ENCODE results near the gene PI16. TPM values are rescaled to one million over a fixed set of nuclear protein-coding genes. Genes with fewer than 3 reads are reported as not detected.

The PI16 gene
- polyA plus RNA-seq, 1 donor from 2014 or later, result not detected

DNA sequence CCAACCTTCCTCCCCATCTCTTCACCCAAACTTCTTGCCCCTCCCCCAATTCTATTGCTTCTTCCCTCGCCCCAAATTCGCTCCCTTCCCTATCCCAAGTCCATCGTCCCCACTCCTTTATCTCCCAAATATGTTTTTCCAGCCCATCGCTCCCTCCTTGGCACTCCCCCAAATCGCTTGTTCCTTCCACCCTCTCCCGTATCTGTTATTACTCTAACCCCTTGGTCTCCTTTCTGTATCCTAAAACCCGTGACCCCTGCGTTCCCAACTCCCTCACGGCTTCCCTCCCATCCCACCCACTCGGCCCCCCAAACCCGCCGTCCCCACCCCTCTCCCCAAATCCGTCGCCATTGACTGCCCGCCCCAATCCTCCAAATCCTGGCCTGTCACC is 30.9 kb downstream of the PI16 start:
- Histone ChIP-seq H2AFZ (ENCODE audit: low read depth, low read length) (peak overlapping the region; percentile 69), H3K9me2 (ENCODE audit: insufficient read depth, low read length) (no peaks in the 10 kb centered on the region), H3K27ac (ENCODE audit: low read length) (peak overlapping the region; percentile 89)

DNA sequence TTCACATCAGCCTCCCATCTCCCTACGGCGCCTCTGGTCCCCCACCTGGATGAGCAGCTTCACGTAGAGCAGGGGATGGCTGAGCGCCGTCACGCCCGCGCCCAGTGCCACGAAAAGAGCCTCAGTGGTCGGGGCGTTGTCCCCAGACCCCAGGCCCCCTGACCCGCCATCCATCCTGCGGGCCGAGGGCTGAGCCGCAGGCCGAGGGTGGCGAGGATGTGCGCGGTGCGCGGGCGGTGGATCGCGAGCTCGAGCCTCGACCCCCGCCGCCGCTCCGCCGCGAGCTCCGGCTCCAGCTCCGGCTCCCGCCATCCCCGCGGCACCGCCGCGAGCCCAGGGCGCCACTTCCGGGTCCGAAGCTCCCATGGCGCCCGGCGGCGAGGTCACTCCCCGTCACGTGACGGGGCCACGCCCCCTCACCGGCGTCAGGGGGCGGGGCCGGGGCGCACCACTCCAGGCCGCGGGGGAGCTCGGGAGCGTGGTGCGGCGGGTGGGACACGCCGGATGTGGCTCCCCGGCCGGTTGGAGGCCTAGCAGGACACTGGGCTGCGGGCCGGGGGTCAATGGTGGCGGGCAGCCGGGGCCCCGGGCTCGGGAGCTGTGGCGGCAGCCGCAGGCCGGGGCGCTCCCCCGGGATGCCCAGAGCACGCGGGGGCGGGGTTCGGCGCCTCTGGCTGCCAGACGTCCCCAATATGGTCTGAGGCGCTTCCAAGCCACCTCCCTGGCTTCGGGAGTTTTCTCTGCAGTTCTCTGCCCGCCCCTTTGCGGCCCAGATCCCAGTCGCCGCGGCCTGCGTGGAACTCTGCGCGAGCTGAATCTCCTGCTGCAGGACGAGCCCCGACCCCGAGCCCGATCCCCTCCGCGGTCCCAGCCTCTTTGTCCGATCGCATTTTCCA is 31.5 kb downstream of the PI16 start, which contains the start of gene MTCH1:
Gene MTCH1 (minus strand): TSS at position 389 of the 896 bp plus-strand sequence. CDS start 23 bp downstream, at position 366.
- Histone ChIP-seq H3K9me2 (ENCODE audit: insufficient read depth, low read length) (no peaks in the 10 kb centered on the region), H2AFZ (ENCODE audit: low read depth, low read length) (peak within 1 kb of the TSS; percentile 88), H3K4me2 (ENCODE audit: low read length) (peak within 1 kb of the TSS; percentile 98), H3K36me3 (ENCODE audit: insufficient read depth, low read length) (no peaks in the 10 kb centered on the region), H3K79me2 (replicated peaks; ENCODE audit: insufficient read depth, low read length) (peaks cover 42% of the 10 kb centered on the region), H3K4me3 (ENCODE audit: low read length) (peak within 1 kb of the TSS; percentile 89), H3F3A (ENCODE audit: insufficient read depth, low read length, poor library complexity, severe bottlenecking) (no peaks in the 10 kb centered on the region), H3K9ac (ENCODE audit: low read length) (peak within 1 kb of the TSS; percentile 92), H4K20me1 (ENCODE audit: insufficient read depth) (peaks cover 7% of the 10 kb centered on the region), H3K9me3 (ENCODE audit: low read length) (no peaks in the 10 kb centered on the region), H3K27ac (ENCODE audit: low read length) (peak within 1 kb of the TSS; percentile 89), H3K27me3 (ENCODE audit: insufficient read depth, low read depth, low read length) (no peaks in the 10 kb centered on the region)
- TF ChIP-seq EP300 (conservative IDR thresholded peaks at IDR 0.05; ENCODE audit: poor library complexity, severe bottlenecking) (peak; percentile 73), MXI1 (conservative IDR thresholded peaks at IDR 0.05; ENCODE audit: poor library complexity, severe bottlenecking) (peak; percentile 92), POLR2AphosphoS5 (IDR thresholded peaks at IDR 0.05) (peak; percentile 92), SMC3 (conservative IDR thresholded peaks at IDR 0.05; ENCODE audit: poor library complexity) (peak; percentile 63), TAF1 (IDR thresholded peaks at IDR 0.05; ENCODE audit: low read depth) (peak; percentile 25)
- TF ChIP-seq, protein P1, sequence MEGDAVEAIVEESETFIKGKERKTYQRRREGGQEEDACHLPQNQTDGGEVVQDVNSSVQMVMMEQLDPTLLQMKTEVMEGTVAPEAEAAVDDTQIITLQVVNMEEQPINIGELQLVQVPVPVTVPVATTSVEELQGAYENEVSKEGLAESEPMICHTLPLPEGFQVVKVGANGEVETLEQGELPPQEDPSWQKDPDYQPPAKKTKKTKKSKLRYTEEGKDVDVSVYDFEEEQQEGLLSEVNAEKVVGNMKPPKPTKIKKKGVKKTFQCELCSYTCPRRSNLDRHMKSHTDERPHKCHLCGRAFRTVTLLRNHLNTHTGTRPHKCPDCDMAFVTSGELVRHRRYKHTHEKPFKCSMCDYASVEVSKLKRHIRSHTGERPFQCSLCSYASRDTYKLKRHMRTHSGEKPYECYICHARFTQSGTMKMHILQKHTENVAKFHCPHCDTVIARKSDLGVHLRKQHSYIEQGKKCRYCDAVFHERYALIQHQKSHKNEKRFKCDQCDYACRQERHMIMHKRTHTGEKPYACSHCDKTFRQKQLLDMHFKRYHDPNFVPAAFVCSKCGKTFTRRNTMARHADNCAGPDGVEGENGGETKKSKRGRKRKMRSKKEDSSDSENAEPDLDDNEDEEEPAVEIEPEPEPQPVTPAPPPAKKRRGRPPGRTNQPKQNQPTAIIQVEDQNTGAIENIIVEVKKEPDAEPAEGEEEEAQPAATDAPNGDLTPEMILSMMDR (IDR thresholded peaks at IDR 0.05; ENCODE audit: poor library complexity, severe bottlenecking), result no peak
- TF ChIP-seq, protein P2, sequence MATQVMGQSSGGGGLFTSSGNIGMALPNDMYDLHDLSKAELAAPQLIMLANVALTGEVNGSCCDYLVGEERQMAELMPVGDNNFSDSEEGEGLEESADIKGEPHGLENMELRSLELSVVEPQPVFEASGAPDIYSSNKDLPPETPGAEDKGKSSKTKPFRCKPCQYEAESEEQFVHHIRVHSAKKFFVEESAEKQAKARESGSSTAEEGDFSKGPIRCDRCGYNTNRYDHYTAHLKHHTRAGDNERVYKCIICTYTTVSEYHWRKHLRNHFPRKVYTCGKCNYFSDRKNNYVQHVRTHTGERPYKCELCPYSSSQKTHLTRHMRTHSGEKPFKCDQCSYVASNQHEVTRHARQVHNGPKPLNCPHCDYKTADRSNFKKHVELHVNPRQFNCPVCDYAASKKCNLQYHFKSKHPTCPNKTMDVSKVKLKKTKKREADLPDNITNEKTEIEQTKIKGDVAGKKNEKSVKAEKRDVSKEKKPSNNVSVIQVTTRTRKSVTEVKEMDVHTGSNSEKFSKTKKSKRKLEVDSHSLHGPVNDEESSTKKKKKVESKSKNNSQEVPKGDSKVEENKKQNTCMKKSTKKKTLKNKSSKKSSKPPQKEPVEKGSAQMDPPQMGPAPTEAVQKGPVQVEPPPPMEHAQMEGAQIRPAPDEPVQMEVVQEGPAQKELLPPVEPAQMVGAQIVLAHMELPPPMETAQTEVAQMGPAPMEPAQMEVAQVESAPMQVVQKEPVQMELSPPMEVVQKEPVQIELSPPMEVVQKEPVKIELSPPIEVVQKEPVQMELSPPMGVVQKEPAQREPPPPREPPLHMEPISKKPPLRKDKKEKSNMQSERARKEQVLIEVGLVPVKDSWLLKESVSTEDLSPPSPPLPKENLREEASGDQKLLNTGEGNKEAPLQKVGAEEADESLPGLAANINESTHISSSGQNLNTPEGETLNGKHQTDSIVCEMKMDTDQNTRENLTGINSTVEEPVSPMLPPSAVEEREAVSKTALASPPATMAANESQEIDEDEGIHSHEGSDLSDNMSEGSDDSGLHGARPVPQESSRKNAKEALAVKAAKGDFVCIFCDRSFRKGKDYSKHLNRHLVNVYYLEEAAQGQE (IDR thresholded peaks at IDR 0.05; ENCODE audit: borderline replicate concordance), result no peak

More for the DNA sequence above, 30.9 kb downstream of the PI16 start:
- Histone ChIP-seq H3F3A (ENCODE audit: insufficient read depth, low read length, poor library complexity, severe bottlenecking) (no peaks in the 10 kb centered on the region), H3K27me3 (ENCODE audit: insufficient read depth, low read depth, low read length) (no peaks in the 10 kb centered on the region), H3K79me2 (replicated peaks; ENCODE audit: insufficient read depth, low read length) (peaks cover 46% of the 10 kb centered on the region), H3K4me2 (ENCODE audit: low read length) (peak overlapping the region; percentile 95), H3K36me3 (ENCODE audit: insufficient read depth, low read length) (no peaks in the 10 kb centered on the region), H3K9ac (ENCODE audit: low read length) (peak overlapping the region; percentile 92), H4K20me1 (ENCODE audit: insufficient read depth) (peaks cover 7% of the 10 kb centered on the region), H3K4me3 (ENCODE audit: low read length) (peak overlapping the region; percentile 89), H3K9me3 (ENCODE audit: low read length) (no peaks in the 10 kb centered on the region)
- TF ChIP-seq EZH2 (IDR thresholded peaks at IDR 0.05; ENCODE audit: borderline replicate concordance, insufficient read depth, low read length, poor library complexity, severe bottlenecking), result no peak
- TF ChIP-seq RAD21 (conservative IDR thresholded peaks at IDR 0.05), result no peak
- TF ChIP-seq POLR2AphosphoS5 (IDR thresholded peaks at IDR 0.05), result no peak
- TF ChIP-seq, protein P1 (IDR thresholded peaks at IDR 0.05; ENCODE audit: poor library complexity, severe bottlenecking), result no peak
- TF ChIP-seq SMC3 (conservative IDR thresholded peaks at IDR 0.05; ENCODE audit: poor library complexity), result no peak
- TF ChIP-seq MXI1 (conservative IDR thresholded peaks at IDR 0.05; ENCODE audit: poor library complexity, severe bottlenecking), result no peak
- TF ChIP-seq, protein P2 (IDR thresholded peaks at IDR 0.05; ENCODE audit: borderline replicate concordance), result no peak
- no peak for TF ChIP-seq EP300 (conservative IDR thresholded peaks at IDR 0.05; ENCODE audit: poor library complexity, severe bottlenecking)
- no peak for TF ChIP-seq TAF1 (IDR thresholded peaks at IDR 0.05; ENCODE audit: low read depth)

All from neural cell (in vitro differentiated cells).